ENCODE results near the gene L3MBTL3.

The L3MBTL3 gene

GRCh38 chr6:130018292-130018743 lies at the start of gene L3MBTL3:
Gene L3MBTL3, plus strand, starts transcription at chr6:130018581. Its CDS starts 24,119 bp downstream, at chr6:130042700.
- Histone ChIP-seq H3K9ac (ENCODE audit: low read depth, low read length) (peak within 1 kb of the TSS; percentile 97), H3K36me3 (ENCODE audit: insufficient read depth, low read length) (no peaks in the 10 kb centered on the region), H3K4me1 (ENCODE audit: insufficient read depth, low read length) (no peaks in the 10 kb centered on the region; the same call in 1 of the 2 replicates), H3K9me3 (ENCODE audit: control insufficient read depth, insufficient read depth, low read length) (no peaks in the 10 kb centered on the region)

- peaks cover 4% of the 10 kb centered on the region; the same call in 1 of the 2 replicates for H3K9me3 ChIP-seq (ENCODE audit: control insufficient read depth, insufficient read depth, low read length)
- H3K4me1 ChIP-seq (ENCODE audit: insufficient read depth, low read length), result no peaks in the 10 kb centered on the region; the same call in 1 of the 2 replicates
- no peaks in the 10 kb centered on the region for H3K36me3 ChIP-seq (ENCODE audit: insufficient read depth, low read length)
- no peak overlapping the region for H3K9ac ChIP-seq (ENCODE audit: low read depth, low read length)
Observed at GRCh38 chr6:129969064-129969463, 49.3 kb upstream of the L3MBTL3 start.

GRCh38 chr6:129976110-129976509 lies 42.3 kb upstream of the L3MBTL3 start:
- H3K9ac ChIP-seq (ENCODE audit: low read depth, low read length), result no peak overlapping the region
- H3K4me1 ChIP-seq (ENCODE audit: insufficient read depth, low read length), result no peaks in the 10 kb centered on the region
- no peaks in the 10 kb centered on the region for H3K36me3 ChIP-seq (ENCODE audit: insufficient read depth, low read length)
- H3K9me3 ChIP-seq (ENCODE audit: control insufficient read depth, insufficient read depth, low read length), result no peaks in the 10 kb centered on the region

GRCh38 chr6:129978148-129978916 lies 40.0 kb upstream of the L3MBTL3 start:
- H3K9me3 ChIP-seq (ENCODE audit: control insufficient read depth, insufficient read depth, low read length), result no peaks in the 10 kb centered on the region
- no peaks in the 10 kb centered on the region for H3K4me1 ChIP-seq (ENCODE audit: insufficient read depth, low read length)
- H3K36me3 ChIP-seq (ENCODE audit: insufficient read depth, low read length), result no peaks in the 10 kb centered on the region
- H3K9ac ChIP-seq (ENCODE audit: low read depth, low read length), result no peak overlapping the region

- no peaks in the 10 kb centered on the region for H3K4me1 ChIP-seq (ENCODE audit: insufficient read depth, low read length)
- H3K9me3 ChIP-seq (ENCODE audit: control insufficient read depth, insufficient read depth, low read length), result no peaks in the 10 kb centered on the region
- no peaks in the 10 kb centered on the region for H3K36me3 ChIP-seq (ENCODE audit: insufficient read depth, low read length)
- H3K9ac ChIP-seq (ENCODE audit: low read depth, low read length), result no peak overlapping the region
Observed at GRCh38 chr6:129980821-129981220, 37.6 kb upstream of the L3MBTL3 start.

GRCh38 chr6:129981598-129981997 lies 36.8 kb upstream of the L3MBTL3 start:
- H3K36me3 ChIP-seq (ENCODE audit: insufficient read depth, low read length), result no peaks in the 10 kb centered on the region
- no peaks in the 10 kb centered on the region for H3K9me3 ChIP-seq (ENCODE audit: control insufficient read depth, insufficient read depth, low read length)
- H3K9ac ChIP-seq (ENCODE audit: low read depth, low read length), result no peak overlapping the region
- H3K4me1 ChIP-seq (ENCODE audit: insufficient read depth, low read length), result no peaks in the 10 kb centered on the region

- H3K36me3 ChIP-seq (ENCODE audit: insufficient read depth, low read length), result no peaks in the 10 kb centered on the region
- no peak overlapping the region for H3K9ac ChIP-seq (ENCODE audit: low read depth, low read length)
- peaks cover 8% of the 10 kb centered on the region; the same call in 1 of the 2 replicates for H3K4me1 ChIP-seq (ENCODE audit: insufficient read depth, low read length)
- H3K9me3 ChIP-seq (ENCODE audit: control insufficient read depth, insufficient read depth, low read length), result no peaks in the 10 kb centered on the region
Observed at GRCh38 chr6:129989396-129989795, 29.0 kb upstream of the L3MBTL3 start.

- Histone ChIP-seq H3K36me3 (ENCODE audit: insufficient read depth, low read length) (no peaks in the 10 kb centered on the region), H3K4me1 (ENCODE audit: insufficient read depth, low read length) (peaks cover 8% of the 10 kb centered on the region; the same call in 1 of the 2 replicates), H3K9ac (ENCODE audit: low read depth, low read length) (no peak overlapping the region), H3K9me3 (ENCODE audit: control insufficient read depth, insufficient read depth, low read length) (no peaks in the 10 kb centered on the region)
Observed at GRCh38 chr6:129992881-129993280, 25.5 kb upstream of the L3MBTL3 start.

GRCh38 chr6:129994410-129994809 lies 24.0 kb upstream of the L3MBTL3 start:
- no peaks in the 10 kb centered on the region for H3K36me3 ChIP-seq (ENCODE audit: insufficient read depth, low read length)
- peaks cover 8% of the 10 kb centered on the region; the same call in 1 of the 2 replicates for H3K4me1 ChIP-seq (ENCODE audit: insufficient read depth, low read length)
- H3K9ac ChIP-seq (ENCODE audit: low read depth, low read length), result no peak overlapping the region
- no peaks in the 10 kb centered on the region for H3K9me3 ChIP-seq (ENCODE audit: control insufficient read depth, insufficient read depth, low read length)

GRCh38 chr6:129996387-129996786 lies 22.0 kb upstream of the L3MBTL3 start:
- Histone ChIP-seq H3K4me1 (ENCODE audit: insufficient read depth, low read length) (peaks cover 14% of the 10 kb centered on the region; the same call in 1 of the 2 replicates), H3K36me3 (ENCODE audit: insufficient read depth, low read length) (no peaks in the 10 kb centered on the region), H3K9me3 (ENCODE audit: control insufficient read depth, insufficient read depth, low read length) (no peaks in the 10 kb centered on the region), H3K9ac (ENCODE audit: low read depth, low read length) (no peak overlapping the region)

- Histone ChIP-seq H3K4me1 (ENCODE audit: insufficient read depth, low read length) (peaks cover 6% of the 10 kb centered on the region; the same call in 1 of the 2 replicates), H3K36me3 (ENCODE audit: insufficient read depth, low read length) (no peaks in the 10 kb centered on the region), H3K9ac (ENCODE audit: low read depth, low read length) (no peak overlapping the region), H3K9me3 (ENCODE audit: control insufficient read depth, insufficient read depth, low read length) (no peaks in the 10 kb centered on the region)
Observed at GRCh38 chr6:130000526-130001421, 17.6 kb upstream of the L3MBTL3 start.

GRCh38 chr6:130008236-130008873 lies 10.0 kb upstream of the L3MBTL3 start:
- H3K4me1 ChIP-seq (ENCODE audit: insufficient read depth, low read length), result 0 out of 2 replicates have a peak, but pooled peaks cover 2% of the 10 kb centered on the region
- no peaks in the 10 kb centered on the region for H3K9me3 ChIP-seq (ENCODE audit: control insufficient read depth, insufficient read depth, low read length)
- H3K36me3 ChIP-seq (ENCODE audit: insufficient read depth, low read length), result no peaks in the 10 kb centered on the region
- H3K9ac ChIP-seq (ENCODE audit: low read depth, low read length), result no peak overlapping the region

GRCh38 chr6:130009146-130009545 lies 9.2 kb upstream of the L3MBTL3 start:
- H3K9ac ChIP-seq (ENCODE audit: low read depth, low read length), result no peak overlapping the region

GRCh38 chr6:130010387-130010786 lies 8.0 kb upstream of the L3MBTL3 start:
- Histone ChIP-seq H3K9me3 (ENCODE audit: control insufficient read depth, insufficient read depth, low read length) (no peaks in the 10 kb centered on the region), H3K9ac (ENCODE audit: low read depth, low read length) (no peak overlapping the region), H3K36me3 (ENCODE audit: insufficient read depth, low read length) (no peaks in the 10 kb centered on the region), H3K4me1 (ENCODE audit: insufficient read depth, low read length) (0 out of 2 replicates have a peak, but pooled peaks cover 2% of the 10 kb centered on the region)

More at GRCh38 chr6:130009146-130009545, 9.2 kb upstream of the L3MBTL3 start:
- Histone ChIP-seq H3K4me1 (ENCODE audit: insufficient read depth, low read length) (0 out of 2 replicates have a peak, but pooled peaks cover 2% of the 10 kb centered on the region), H3K36me3 (ENCODE audit: insufficient read depth, low read length) (no peaks in the 10 kb centered on the region), H3K9me3 (ENCODE audit: control insufficient read depth, insufficient read depth, low read length) (no peaks in the 10 kb centered on the region)

Measured in ES-I3 (cell line).